PFSK-1 (cell line): ENCODE data around the gene ARNT2.

Source experiments
- POLR2AphosphoS5 ChIP-seq: IDR thresholded peaks from 2 replicates; pipeline ENCODE4 v1.6.1; 2012; ENCODE audit warnings: low read depth, mild to moderate bottlenecking, control low read depth, low read length, moderate library complexity
- SIN3A ChIP-seq: IDR thresholded peaks from 2 replicates; pipeline ENCODE4 v1.6.1; 2012; ENCODE audit warnings: mild to moderate bottlenecking, low read length, moderate library complexity, borderline replicate concordance; ENCODE audit not compliant: insufficient read depth
- TF ChIP-seq, protein P1 (sequence below), 2 experiments: IDR thresholded peaks; 2 replicates each; pipeline versions ENCODE4 v1.6.1 to v1.8.0; 2011 to 2012; ENCODE audit warnings: low read depth in 2 of 2, low read length in 2 of 2, control low read depth in 1 of 2, inconsistent platforms in 1 of 2, mild to moderate bottlenecking in 1 of 2, moderate library complexity in 1 of 2; ENCODE audit not compliant: insufficient read depth in 1 of 2

DNA sequence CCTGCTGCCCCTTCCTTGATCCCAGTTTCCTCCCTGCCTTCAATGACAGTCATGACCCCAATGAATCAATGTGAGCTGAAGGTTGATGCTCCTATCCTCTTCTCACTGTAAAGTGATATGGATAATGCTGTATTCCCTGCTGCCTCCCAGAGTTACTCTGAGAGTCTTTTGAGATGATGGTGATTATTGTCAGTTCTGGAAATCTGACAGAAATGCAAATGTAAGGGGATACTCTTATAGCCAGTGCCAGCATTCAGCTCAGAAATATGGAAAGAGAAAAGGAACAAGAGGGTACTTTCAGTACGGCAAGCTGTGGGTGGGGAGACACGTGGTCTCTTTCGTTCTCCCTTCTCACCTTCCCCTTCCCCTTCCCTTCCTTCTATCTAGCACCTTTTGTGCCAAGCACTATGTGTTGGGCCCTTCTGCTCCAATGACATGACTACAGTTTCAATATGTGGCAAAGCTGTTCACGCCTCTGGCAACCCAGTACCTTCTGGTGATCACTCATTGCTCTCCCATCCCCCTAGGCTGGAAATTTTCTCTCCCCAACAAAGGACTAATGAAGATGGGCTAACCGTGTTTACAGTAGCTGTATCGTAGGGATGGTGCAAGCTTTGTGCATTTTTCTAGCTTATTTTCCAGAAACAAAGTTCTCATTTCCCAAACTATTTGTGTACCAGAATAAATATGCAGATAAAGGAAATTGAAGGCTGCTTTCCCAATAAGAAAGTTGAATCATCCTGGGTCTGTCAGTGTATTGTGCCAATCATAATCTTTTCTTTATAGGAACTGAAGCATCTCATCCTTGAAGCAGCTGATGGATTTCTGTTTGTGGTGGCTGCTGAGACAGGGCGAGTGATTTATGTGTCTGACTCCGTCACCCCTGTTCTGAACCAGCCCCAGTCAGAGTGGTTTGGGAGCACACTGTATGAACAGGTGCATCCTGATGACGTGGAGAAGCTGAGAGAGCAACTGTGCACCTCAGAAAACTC lies 70.3 kb downstream of the ARNT2 start:
- TF ChIP-seq POLR2AphosphoS5 (no peak), SIN3A (no peak)
- TF ChIP-seq, protein P1, sequence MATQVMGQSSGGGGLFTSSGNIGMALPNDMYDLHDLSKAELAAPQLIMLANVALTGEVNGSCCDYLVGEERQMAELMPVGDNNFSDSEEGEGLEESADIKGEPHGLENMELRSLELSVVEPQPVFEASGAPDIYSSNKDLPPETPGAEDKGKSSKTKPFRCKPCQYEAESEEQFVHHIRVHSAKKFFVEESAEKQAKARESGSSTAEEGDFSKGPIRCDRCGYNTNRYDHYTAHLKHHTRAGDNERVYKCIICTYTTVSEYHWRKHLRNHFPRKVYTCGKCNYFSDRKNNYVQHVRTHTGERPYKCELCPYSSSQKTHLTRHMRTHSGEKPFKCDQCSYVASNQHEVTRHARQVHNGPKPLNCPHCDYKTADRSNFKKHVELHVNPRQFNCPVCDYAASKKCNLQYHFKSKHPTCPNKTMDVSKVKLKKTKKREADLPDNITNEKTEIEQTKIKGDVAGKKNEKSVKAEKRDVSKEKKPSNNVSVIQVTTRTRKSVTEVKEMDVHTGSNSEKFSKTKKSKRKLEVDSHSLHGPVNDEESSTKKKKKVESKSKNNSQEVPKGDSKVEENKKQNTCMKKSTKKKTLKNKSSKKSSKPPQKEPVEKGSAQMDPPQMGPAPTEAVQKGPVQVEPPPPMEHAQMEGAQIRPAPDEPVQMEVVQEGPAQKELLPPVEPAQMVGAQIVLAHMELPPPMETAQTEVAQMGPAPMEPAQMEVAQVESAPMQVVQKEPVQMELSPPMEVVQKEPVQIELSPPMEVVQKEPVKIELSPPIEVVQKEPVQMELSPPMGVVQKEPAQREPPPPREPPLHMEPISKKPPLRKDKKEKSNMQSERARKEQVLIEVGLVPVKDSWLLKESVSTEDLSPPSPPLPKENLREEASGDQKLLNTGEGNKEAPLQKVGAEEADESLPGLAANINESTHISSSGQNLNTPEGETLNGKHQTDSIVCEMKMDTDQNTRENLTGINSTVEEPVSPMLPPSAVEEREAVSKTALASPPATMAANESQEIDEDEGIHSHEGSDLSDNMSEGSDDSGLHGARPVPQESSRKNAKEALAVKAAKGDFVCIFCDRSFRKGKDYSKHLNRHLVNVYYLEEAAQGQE (IDR thresholded peaks at IDR 0.05; ENCODE audit: insufficient read depth in 1 of 2, low read depth in 2 of 2, low read length in 2 of 2) = no peak
